ENCODE data around the gene BDH2.

Gene BDH2

GRCh38 chr4:103097112-103097511 lies 2.5 kb downstream of the BDH2 start:
- DNase-seq (ENCODE audit: low spot score in 2 of 2) (no peak), ATAC-seq (no peak)
- H3K27ac Mint-ChIP-seq = no peak overlapping the region
- H3K36me3 Mint-ChIP-seq = no peaks in the 10 kb centered on the region
- H3K4me3 Mint-ChIP-seq = no peak overlapping the region
- peaks cover 32% of the 10 kb centered on the region for H3K4me1 Mint-ChIP-seq
- no peaks in the 10 kb centered on the region for H3K9me3 Mint-ChIP-seq

GRCh38 chr4:103095080-103095479 lies 4.6 kb downstream of the BDH2 start:
- H3K27ac Mint-ChIP-seq = no peak overlapping the region
- DNase-seq (ENCODE audit: low spot score in 2 of 2) = no peak
- peaks cover 38% of the 10 kb centered on the region for H3K4me1 Mint-ChIP-seq
- no peaks in the 10 kb centered on the region for H3K36me3 Mint-ChIP-seq
- no peak overlapping the region for H3K4me3 Mint-ChIP-seq
- ATAC-seq = no peak
- H3K9me3 Mint-ChIP-seq = no peaks in the 10 kb centered on the region

DNA sequence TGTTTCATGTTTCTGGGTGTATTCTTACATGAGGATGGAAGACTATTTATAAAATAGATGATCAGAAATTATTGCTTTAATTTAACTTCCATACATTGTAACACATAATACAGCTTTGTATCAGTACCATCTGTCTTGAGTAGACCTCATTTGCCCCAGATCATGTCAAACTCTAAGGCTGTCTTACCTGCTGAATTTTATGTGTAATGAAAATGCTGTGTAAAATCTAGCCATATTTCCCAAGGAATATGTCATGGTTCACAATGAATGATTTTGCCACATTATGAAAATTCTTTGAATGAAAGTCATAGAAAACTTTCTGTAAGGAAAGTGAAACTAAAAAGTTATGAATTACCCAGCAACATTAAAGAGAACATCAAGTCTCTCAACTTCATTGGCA lies 7.4 kb downstream of the BDH2 start:
- H3K4me3 Mint-ChIP-seq = peak overlapping the region; percentile 11
- H3K9me3 Mint-ChIP-seq = no peaks in the 10 kb centered on the region
- no peak for ATAC-seq
- H3K27ac Mint-ChIP-seq = peak overlapping the region; percentile 71
- H3K36me3 Mint-ChIP-seq = no peaks in the 10 kb centered on the region
- peaks cover 15% of the 10 kb centered on the region for H3K4me1 Mint-ChIP-seq
- DNase-seq (ENCODE audit: low spot score in 2 of 2) = no peak

- H3K9me3 Mint-ChIP-seq = no peaks in the 10 kb centered on the region
- H3K4me1 Mint-ChIP-seq = peaks cover 15% of the 10 kb centered on the region
- H3K36me3 Mint-ChIP-seq = no peaks in the 10 kb centered on the region
- ATAC-seq (peak; percentile 69), DNase-seq (ENCODE audit: low spot score in 2 of 2) (no peak)
- peak overlapping the region; percentile 71 for H3K27ac Mint-ChIP-seq
- no peak overlapping the region for H3K4me3 Mint-ChIP-seq
Observed at GRCh38 chr4:103091601-103092223, 7.9 kb downstream of the BDH2 start.

GRCh38 chr4:103089481-103089880 lies 10.2 kb downstream of the BDH2 start:
- Mint-ChIP-seq H3K4me1 (peaks cover 15% of the 10 kb centered on the region), H3K36me3 (peaks cover 11% of the 10 kb centered on the region), H3K27ac (no peak overlapping the region), H3K9me3 (no peaks in the 10 kb centered on the region), H3K4me3 (no peak overlapping the region)
- ATAC-seq (no peak), DNase-seq (ENCODE audit: low spot score in 2 of 2) (no peak)

- H3K36me3 Mint-ChIP-seq = peaks cover 16% of the 10 kb centered on the region
- H3K9me3 Mint-ChIP-seq = no peaks in the 10 kb centered on the region
- H3K4me3 Mint-ChIP-seq = no peak overlapping the region
- no peak for DNase-seq (ENCODE audit: low spot score in 2 of 2)
- H3K4me1 Mint-ChIP-seq = peaks cover 2% of the 10 kb centered on the region
- no peak for ATAC-seq
- H3K27ac Mint-ChIP-seq = no peak overlapping the region
Observed at GRCh38 chr4:103086551-103086950, 13.1 kb downstream of the BDH2 start.

DNA sequence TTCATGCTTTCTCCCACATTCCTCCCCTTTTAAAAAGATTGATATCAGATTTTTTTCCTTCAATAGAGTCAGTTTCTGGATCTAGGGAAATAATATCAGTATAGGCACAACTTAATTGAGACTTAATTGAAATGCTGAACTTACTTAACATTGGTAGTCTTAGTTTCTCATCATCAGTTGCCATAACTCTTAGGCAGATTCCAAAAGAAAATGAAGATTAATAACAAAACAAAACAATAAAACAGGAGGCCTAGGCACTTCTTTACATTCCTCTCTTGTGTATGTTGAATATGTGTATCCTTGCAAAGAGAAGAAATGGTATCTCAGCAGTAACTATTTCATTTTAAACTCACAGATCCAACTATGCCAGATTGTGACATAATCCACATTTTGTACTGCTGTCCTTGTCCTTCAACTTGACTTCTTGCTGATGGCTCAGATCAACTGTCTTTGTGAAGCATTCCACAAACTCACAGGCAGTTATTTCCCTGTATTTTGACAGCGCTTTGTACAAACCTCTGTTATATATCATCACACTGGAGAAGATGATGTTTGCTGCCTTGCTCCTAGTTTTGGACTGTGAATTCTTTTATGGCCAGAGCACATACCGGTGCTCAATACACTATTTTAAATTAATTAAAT lies 14.0 kb downstream of the BDH2 start:
- H3K4me1 Mint-ChIP-seq = no peaks in the 10 kb centered on the region
- no peak overlapping the region for H3K4me3 Mint-ChIP-seq
- ATAC-seq (no peak), DNase-seq (ENCODE audit: low spot score in 2 of 2) (no peak)
- no peak overlapping the region for H3K27ac Mint-ChIP-seq
- H3K9me3 Mint-ChIP-seq = no peaks in the 10 kb centered on the region
- H3K36me3 Mint-ChIP-seq = peaks cover 17% of the 10 kb centered on the region

DNA sequence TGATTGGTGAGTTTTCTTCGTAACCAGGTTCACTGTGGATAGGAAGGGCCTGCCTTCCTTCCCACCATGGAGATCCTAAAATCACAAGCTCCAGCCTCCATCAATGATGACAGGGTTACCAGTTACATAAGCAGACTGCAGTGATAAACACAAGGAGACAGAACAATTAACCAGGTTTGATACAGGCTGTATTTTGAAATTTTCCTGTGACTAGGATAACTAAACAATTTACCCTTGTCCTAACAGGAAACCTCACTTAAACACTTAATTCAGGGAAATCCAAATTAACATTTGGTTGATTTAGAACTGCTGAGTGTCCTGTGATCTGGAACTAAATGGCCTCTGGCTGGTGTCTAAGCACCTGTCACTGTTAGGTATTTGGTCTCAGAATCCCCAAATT lies 20.0 kb downstream of the BDH2 start:
- Mint-ChIP-seq H3K4me3 (no peak overlapping the region), H3K4me1 (peaks cover 20% of the 10 kb centered on the region), H3K9me3 (no peaks in the 10 kb centered on the region), H3K27ac (peak overlapping the region; percentile 52), H3K36me3 (peaks cover 20% of the 10 kb centered on the region)
- ATAC-seq (no peak), DNase-seq (ENCODE audit: low spot score in 2 of 2) (no peak)

DNA sequence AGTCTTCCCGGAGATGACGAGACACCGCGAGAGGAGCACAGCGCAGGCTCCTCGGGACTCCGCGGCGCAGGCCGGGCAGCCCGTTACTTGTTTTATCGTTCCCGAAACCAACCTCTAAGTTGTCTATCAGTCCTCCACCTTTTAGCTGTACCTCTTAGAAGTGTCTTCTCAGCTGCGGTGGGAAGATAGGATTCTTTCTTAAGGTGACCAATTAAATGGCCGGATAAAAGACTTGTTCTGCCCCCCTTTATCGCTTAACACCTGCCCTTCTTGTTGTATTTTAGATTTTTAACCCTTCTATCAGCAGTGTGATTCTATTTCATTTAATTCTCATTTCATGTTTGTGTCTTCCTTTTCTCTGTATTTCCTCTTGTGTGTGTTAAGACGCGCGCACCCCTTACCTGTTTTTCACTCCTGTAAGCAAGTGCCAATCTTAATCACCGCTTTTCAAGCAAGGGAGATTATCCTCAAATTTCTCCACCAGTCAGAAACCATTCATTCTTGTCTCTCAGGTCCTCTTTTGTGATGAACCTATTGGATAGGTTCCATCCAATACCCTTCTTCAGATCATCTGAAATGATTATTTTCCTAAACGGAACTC lies 22.8 kb downstream of the BDH2 start, which contains the start of gene SLC9B2:
SLC9B2 (minus strand) TSS at position 15 of the 601 bp plus-strand sequence. CDS start 9,211 bp downstream, outside the sequence.
- peak; percentile 76 for ATAC-seq
- DNase-seq (ENCODE audit: low spot score in 2 of 2) = no peak
- H3K4me3 Mint-ChIP-seq = peak within 1 kb of the TSS; percentile 94
- H3K36me3 Mint-ChIP-seq = peaks cover 27% of the 10 kb centered on the region
- H3K9me3 Mint-ChIP-seq = no peaks in the 10 kb centered on the region
- peak within 1 kb of the TSS; percentile 96 for H3K27ac Mint-ChIP-seq
- peaks cover 38% of the 10 kb centered on the region for H3K4me1 Mint-ChIP-seq

DNA sequence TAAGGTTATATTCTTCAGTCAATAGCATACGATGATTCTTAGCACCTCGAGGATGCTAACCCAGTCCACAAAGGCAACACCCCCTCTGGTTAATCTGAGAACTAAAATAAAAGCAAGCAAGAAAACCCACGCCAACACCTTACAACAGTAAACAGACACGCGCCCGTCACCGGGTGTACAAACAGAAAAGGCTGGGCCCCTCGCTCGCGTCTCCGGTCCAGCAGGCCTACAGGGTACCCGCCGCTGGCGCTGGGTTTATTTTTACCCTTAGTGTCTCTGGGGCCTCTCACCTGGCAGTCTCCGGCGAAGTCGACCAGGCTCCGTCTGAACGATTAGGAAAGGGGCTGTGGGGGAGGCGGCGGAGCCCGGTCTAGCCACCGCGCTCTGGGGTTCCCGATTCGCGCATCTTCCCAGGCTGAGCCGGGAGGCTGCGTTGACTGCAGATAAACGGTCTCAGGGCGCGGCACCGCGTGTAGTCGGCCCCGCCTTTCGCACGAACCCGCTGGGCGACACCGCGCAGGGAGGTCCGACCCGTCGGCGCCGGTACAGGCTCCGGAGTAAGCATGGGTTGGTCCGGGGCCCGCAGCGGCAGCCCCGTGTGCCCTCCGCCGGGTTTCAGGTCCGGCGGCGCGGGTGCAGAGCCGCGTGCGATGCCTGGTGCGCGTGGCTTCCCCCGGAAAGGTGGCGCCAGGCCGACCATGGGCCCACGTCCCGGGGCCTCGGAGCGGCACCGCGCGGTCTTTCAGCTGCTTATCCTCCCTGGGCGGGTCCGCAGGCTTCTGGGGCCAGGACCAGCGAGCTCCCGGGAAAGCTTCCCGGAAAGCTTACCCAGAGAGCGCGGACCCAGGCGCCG lies 23.5 kb downstream of the BDH2 start:
- Mint-ChIP-seq H3K4me3 (peak overlapping the region; percentile 94), H3K36me3 (peaks cover 23% of the 10 kb centered on the region), H3K9me3 (no peaks in the 10 kb centered on the region), H3K27ac (peak overlapping the region; percentile 96), H3K4me1 (peaks cover 38% of the 10 kb centered on the region)
- peak; percentile 53 to 88 for DNase-seq (ENCODE audit: low spot score in 2 of 2)
- ATAC-seq = peak; percentile 84

GRCh38 chr4:103075435-103075893 lies 24.2 kb downstream of the BDH2 start:
- peaks cover 29% of the 10 kb centered on the region for H3K36me3 Mint-ChIP-seq
- peak overlapping the region; percentile 94 for H3K4me3 Mint-ChIP-seq
- no peaks in the 10 kb centered on the region for H3K9me3 Mint-ChIP-seq
- H3K4me1 Mint-ChIP-seq = peaks cover 38% of the 10 kb centered on the region
- H3K27ac Mint-ChIP-seq = peak overlapping the region; percentile 96
- ATAC-seq (no peak), DNase-seq (ENCODE audit: low spot score in 2 of 2) (no peak)

- DNase-seq (ENCODE audit: low spot score in 2 of 2) = no peak
- Mint-ChIP-seq H3K27ac (peak overlapping the region; percentile 96), H3K4me1 (peaks cover 38% of the 10 kb centered on the region), H3K36me3 (peaks cover 32% of the 10 kb centered on the region), H3K4me3 (peak overlapping the region; percentile 94), H3K9me3 (no peaks in the 10 kb centered on the region)
- no peak for ATAC-seq
Observed at GRCh38 chr4:103074744-103075434, 24.7 kb downstream of the BDH2 start.

DNA sequence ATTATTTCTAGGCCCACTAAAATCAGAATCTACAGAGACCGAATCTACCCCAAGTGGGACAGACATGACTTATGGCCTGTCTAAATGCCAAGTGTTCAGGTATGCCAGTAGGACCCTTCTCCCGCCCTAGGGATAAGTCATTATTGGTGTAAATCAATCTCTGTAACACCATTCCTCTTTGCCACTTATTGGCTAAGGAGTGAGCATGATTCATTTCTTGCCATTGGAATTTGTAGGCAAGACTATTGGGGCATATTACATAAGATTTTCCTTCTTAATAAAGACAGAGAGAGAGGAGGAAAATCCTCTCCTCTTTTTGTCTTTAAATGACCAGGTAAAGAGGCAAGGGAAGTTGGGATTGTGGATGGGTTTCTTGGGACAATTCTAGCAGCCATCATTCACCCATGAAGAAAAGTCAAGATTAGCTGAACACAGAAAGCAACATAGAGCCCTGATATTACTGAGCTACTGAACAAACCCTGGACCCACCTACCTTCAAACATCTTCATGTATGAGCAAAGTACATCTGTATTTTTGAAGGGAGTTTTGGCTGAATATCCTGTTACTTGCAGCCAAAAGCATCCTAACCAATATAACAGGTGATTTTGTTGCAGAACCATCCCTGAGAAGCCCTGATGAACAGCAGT lies 25.7 kb downstream of the BDH2 start:
- H3K27ac Mint-ChIP-seq = no peak overlapping the region

DNA sequence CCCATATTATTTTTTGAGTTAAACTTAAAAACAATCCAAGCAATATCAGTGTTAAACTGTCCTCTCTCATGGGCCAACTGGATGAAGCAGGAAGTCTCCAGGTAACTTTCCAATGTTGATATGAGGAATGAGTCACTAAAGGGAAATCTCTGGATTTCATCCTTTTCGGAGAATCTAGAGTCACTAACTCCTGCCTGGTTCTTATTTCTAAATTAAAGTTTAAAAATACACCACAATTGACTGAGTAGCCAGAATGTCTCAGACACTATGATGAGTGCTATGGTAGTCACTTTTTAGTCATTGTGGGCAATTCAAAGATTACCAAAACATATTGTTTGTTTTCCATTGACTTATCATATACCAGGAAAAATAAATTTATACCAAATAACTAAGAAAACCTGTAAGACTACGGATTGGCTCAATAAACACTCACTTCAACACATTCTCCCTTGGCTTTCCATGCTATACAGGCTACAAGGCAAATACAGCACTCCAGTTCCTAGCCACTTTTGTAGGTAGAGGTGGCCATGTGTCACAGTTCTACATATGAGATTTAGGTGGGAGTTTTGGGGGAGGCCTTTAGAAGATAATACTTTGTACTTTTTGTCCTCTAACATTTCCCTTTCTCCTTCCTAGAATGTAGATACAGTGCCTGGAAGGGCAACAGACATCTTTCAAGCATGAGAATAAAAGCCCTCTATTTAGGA lies 31.6 kb downstream of the BDH2 start:
- no peak overlapping the region for H3K4me3 Mint-ChIP-seq
- H3K9me3 Mint-ChIP-seq = no peaks in the 10 kb centered on the region
- ATAC-seq (peak; percentile 91), DNase-seq (ENCODE audit: low spot score in 2 of 2) (no peak)
- H3K27ac Mint-ChIP-seq = no peak overlapping the region
- H3K36me3 Mint-ChIP-seq = peaks cover 70% of the 10 kb centered on the region
- peaks cover 24% of the 10 kb centered on the region for H3K4me1 Mint-ChIP-seq

More for the DNA sequence above, 25.7 kb downstream of the BDH2 start:
- no peak for ATAC-seq
- H3K36me3 Mint-ChIP-seq = peaks cover 32% of the 10 kb centered on the region
- no peaks in the 10 kb centered on the region for H3K9me3 Mint-ChIP-seq
- H3K4me1 Mint-ChIP-seq = peaks cover 38% of the 10 kb centered on the region
- DNase-seq (ENCODE audit: low spot score in 2 of 2) = no peak
- H3K4me3 Mint-ChIP-seq = peak overlapping the region; percentile 94

Data from stimulated activated effector memory CD8-positive, alpha-beta T cell treated with anti-CD3 and anti-CD28 coated beads, Interleukin-12 subunit alpha, Interleukin-12 subunit beta, amount 100 ng/mL, for 72 hours (primary cell).